Fibroblast of lung (primary cell): ENCODE measurements around the gene TGOLN2.

ENCODE experiments used
- CTCF ChIP-seq, 2 donors: IDR thresholded peaks in 1 of 2; conservative IDR thresholded peaks in 1 of 2; 1 replicate in 1 of 2; 2 replicates in 1 of 2; pipeline ENCODE4 v1.5.1; 2011 to 2012; ENCODE audit warnings: low read length in 2 of 2, control low read depth in 1 of 2, inconsistent platforms in 1 of 2, low read depth in 1 of 2, mild to moderate bottlenecking in 1 of 2
- EZH2 ChIP-seq: IDR thresholded peaks from 2 replicates; pipeline ENCODE4 v1.5.1; 2012; ENCODE audit warnings: low read length, control low read depth, mild to moderate bottlenecking; ENCODE audit errors: missing control alignments

DNA sequence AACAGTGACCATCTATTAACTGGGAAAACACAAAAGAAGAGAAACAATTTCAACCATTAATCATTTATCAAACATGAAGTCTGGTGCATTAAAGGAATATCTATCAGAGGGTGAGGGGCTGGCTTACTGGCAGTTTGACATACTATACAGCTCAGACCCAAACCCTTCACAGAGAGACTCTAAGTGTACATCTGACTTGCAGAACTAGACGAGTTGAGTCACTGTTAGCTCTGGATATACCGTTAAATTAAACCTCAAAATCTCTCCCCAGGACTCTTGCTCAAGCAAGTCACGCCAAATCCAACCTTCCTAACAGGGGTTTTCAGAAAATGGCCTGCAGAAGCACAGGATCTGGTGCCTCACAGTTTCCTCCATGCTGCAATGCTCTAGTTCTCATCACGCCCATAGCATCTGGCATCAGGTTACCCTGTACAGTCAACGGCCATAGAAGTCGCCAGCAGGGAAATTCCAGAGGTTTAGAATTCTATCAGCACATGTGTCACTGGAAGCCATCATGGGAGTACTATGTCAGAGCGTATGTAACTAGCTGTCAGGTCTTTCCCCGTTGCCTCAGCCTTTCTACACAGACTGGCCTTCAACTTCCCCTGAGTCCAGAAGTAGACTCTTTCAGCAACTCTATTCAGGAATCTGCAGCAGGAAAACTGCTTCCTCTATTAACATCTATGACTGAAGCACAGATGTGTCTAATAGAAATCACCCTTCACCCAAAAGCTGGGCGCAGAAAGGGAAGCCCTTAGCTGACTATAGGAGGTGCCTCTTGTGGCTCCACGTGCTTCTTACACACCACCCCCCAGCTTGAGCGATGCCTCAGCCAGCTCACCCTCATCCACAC is 9.3 kb downstream of the TGOLN2 start:
- TF ChIP-seq CTCF (conservative IDR thresholded peaks at IDR 0.05 in 1 of 2, IDR thresholded peaks at IDR 0.05 in 1 of 2; ENCODE audit: low read depth in 1 of 2, low read length in 2 of 2) (no peak), EZH2 (no peak)
